DND-41 (cell line): ENCODE data around the gene SLC11A2.

Source experiments
- CTCF ChIP-seq: IDR thresholded peaks from 2 replicates; pipeline ENCODE4 v1.5.1; 2012; ENCODE audit warnings: borderline replicate concordance, low read length, moderate library complexity, mild to moderate bottlenecking; ENCODE audit not compliant: poor library complexity, severe bottlenecking; ENCODE audit errors: extremely low read depth
- EZH2 ChIP-seq: IDR thresholded peaks from 3 replicates; pipeline ENCODE4 v1.6.1; 2012; ENCODE audit warnings: borderline replicate concordance, low read depth, mild to moderate bottlenecking, moderate library complexity, low read length, inconsistent platforms; ENCODE audit not compliant: severe bottlenecking

- TF ChIP-seq CTCF, result no peak
- TF ChIP-seq EZH2, result no peak
Measured at GRCh38 chr12:50971946-50972345, 54.2 kb downstream of the SLC11A2 start.
